ENCODE data around the gene KIAA1755.

KIAA1755 gene

GRCh38 chr20:38197619-38198018 is 62.9 kb downstream of the KIAA1755 start:
- no peaks in the 10 kb centered on the region for H3K9me3 ChIP-seq (ENCODE audit: insufficient read depth, low read depth, low read length)
- H2BK12ac ChIP-seq (ENCODE audit: low read length): no peak overlapping the region
- no peak overlapping the region for H4K12ac ChIP-seq (ENCODE audit: low read depth, low read length)
- H3K18ac ChIP-seq (ENCODE audit: low read length): no peak overlapping the region
- H2AK5ac ChIP-seq (ENCODE audit: low read length): peak overlapping the region; percentile 26
- no peak overlapping the region for H3K4ac ChIP-seq (ENCODE audit: low read depth, low read length)
- H4K91ac ChIP-seq (ENCODE audit: low read depth, low read length): peak overlapping the region; percentile 65
- H4K8ac ChIP-seq (ENCODE audit: low read depth, low read length): no peak overlapping the region
- no peak overlapping the region for H3K23ac ChIP-seq (ENCODE audit: low read length)
- peak overlapping the region; percentile 10 for H2BK5ac ChIP-seq (ENCODE audit: low read depth, low read length, poor library complexity)
- WGBS (ENCODE audit: extremely low coverage, insufficient coverage, insufficient read length): no CpG with 5 or more reads among the region's 1 CpG
- H3K9ac ChIP-seq (ENCODE audit: low read length): no peak overlapping the region
- H3K79me2 ChIP-seq (ENCODE audit: control insufficient read depth, insufficient read depth, low read length, poor library complexity): no peaks in the 10 kb centered on the region
- no peaks in the 10 kb centered on the region for H3K36me3 ChIP-seq (ENCODE audit: control insufficient read depth in 1 of 2, insufficient read depth in 2 of 2, low read length in 2 of 2)
- H3K27ac ChIP-seq (ENCODE audit: low read depth, low read length): peak overlapping the region; percentile 6
- no peak overlapping the region for H3K4me2 ChIP-seq (ENCODE audit: low read length)
- DNase-seq: no peak
- H3K79me1 ChIP-seq (ENCODE audit: low read length): peaks cover 33% of the 10 kb centered on the region
- no peak overlapping the region for H3K4me3 ChIP-seq (ENCODE audit: low read depth, low read length)
- no peak overlapping the region for H2AFZ ChIP-seq (ENCODE audit: insufficient read depth, low read length, poor library complexity)
- H3K14ac ChIP-seq (ENCODE audit: low read length): peak overlapping the region; percentile 59
- H3K4me1 ChIP-seq (ENCODE audit: control insufficient read depth in 1 of 2, insufficient read depth in 2 of 2, low read length in 2 of 2): peaks cover 27 to 32% of the 10 kb centered on the region in 2 experiments
- H2BK120ac ChIP-seq (ENCODE audit: insufficient read depth, low read length, poor library complexity): peak overlapping the region; percentile 50
- H3K27me3 ChIP-seq (ENCODE audit: insufficient read depth, low read length): no peaks in the 10 kb centered on the region

GRCh38 chr20:38197217-38197616 is 63.3 kb downstream of the KIAA1755 start:
- H3K18ac ChIP-seq (ENCODE audit: low read length): no peak overlapping the region
- H3K9ac ChIP-seq (ENCODE audit: low read length): no peak overlapping the region
- H2AK5ac ChIP-seq (ENCODE audit: low read length): no peak overlapping the region
- H3K4me2 ChIP-seq (ENCODE audit: low read length): no peak overlapping the region
- H2BK5ac ChIP-seq (ENCODE audit: low read depth, low read length, poor library complexity): no peak overlapping the region
- peak overlapping the region; percentile 21 for H4K91ac ChIP-seq (ENCODE audit: low read depth, low read length)
- WGBS (ENCODE audit: extremely low coverage, insufficient coverage, insufficient read length): no CpG with 5 or more reads among the region's 5 CpGs
- H3K9me3 ChIP-seq (ENCODE audit: insufficient read depth, low read depth, low read length): no peaks in the 10 kb centered on the region
- no peak overlapping the region for H2AFZ ChIP-seq (ENCODE audit: insufficient read depth, low read length, poor library complexity)
- no peak overlapping the region for H4K8ac ChIP-seq (ENCODE audit: low read depth, low read length)
- H3K36me3 ChIP-seq (ENCODE audit: control insufficient read depth in 1 of 2, insufficient read depth in 2 of 2, low read length in 2 of 2): no peaks in the 10 kb centered on the region
- H3K4me1 ChIP-seq (ENCODE audit: control insufficient read depth in 1 of 2, insufficient read depth in 2 of 2, low read length in 2 of 2): peaks cover 27 to 32% of the 10 kb centered on the region in 2 experiments
- no peak overlapping the region for H3K14ac ChIP-seq (ENCODE audit: low read length)
- H3K79me2 ChIP-seq (ENCODE audit: control insufficient read depth, insufficient read depth, low read length, poor library complexity): no peaks in the 10 kb centered on the region
- peaks cover 32% of the 10 kb centered on the region for H3K79me1 ChIP-seq (ENCODE audit: low read length)
- DNase-seq: peak; percentile 65 to 81
- H3K27me3 ChIP-seq (ENCODE audit: insufficient read depth, low read length): no peaks in the 10 kb centered on the region
- no peak overlapping the region for H2BK12ac ChIP-seq (ENCODE audit: low read length)
- H3K4ac ChIP-seq (ENCODE audit: low read depth, low read length): no peak overlapping the region
- H4K12ac ChIP-seq (ENCODE audit: low read depth, low read length): no peak overlapping the region
- H3K27ac ChIP-seq (ENCODE audit: low read depth, low read length): peak overlapping the region; percentile 34
- H3K23ac ChIP-seq (ENCODE audit: low read length): no peak overlapping the region
- H3K4me3 ChIP-seq (ENCODE audit: low read depth, low read length): no peak overlapping the region
- no peak overlapping the region for H2BK120ac ChIP-seq (ENCODE audit: insufficient read depth, low read length, poor library complexity)

GRCh38 chr20:38196592-38196991 is 63.9 kb downstream of the KIAA1755 start:
- Histone ChIP-seq H2BK5ac (ENCODE audit: low read depth, low read length, poor library complexity) (no peak overlapping the region), H4K91ac (ENCODE audit: low read depth, low read length) (peak overlapping the region; percentile 38), H3K27ac (ENCODE audit: low read depth, low read length) (peak overlapping the region; percentile 34), H2BK120ac (ENCODE audit: insufficient read depth, low read length, poor library complexity) (no peak overlapping the region), H2BK12ac (ENCODE audit: low read length) (peak overlapping the region; percentile 16), H3K4me1 (ENCODE audit: control insufficient read depth in 1 of 2, insufficient read depth in 2 of 2, low read length in 2 of 2) (peaks cover 30 to 31% of the 10 kb centered on the region in 2 experiments), H3K18ac (ENCODE audit: low read length) (no peak overlapping the region), H4K12ac (ENCODE audit: low read depth, low read length) (no peak overlapping the region), H3K23ac (ENCODE audit: low read length) (no peak overlapping the region), H3K9me3 (ENCODE audit: insufficient read depth, low read depth, low read length) (no peaks in the 10 kb centered on the region), H3K9ac (ENCODE audit: low read length) (no peak overlapping the region), H3K79me1 (ENCODE audit: low read length) (peaks cover 35% of the 10 kb centered on the region), H2AFZ (ENCODE audit: insufficient read depth, low read length, poor library complexity) (no peak overlapping the region), H3K79me2 (ENCODE audit: control insufficient read depth, insufficient read depth, low read length, poor library complexity) (no peaks in the 10 kb centered on the region), H3K14ac (ENCODE audit: low read length) (peak overlapping the region; percentile 12), H4K8ac (ENCODE audit: low read depth, low read length) (peak overlapping the region; percentile 9), H3K36me3 (ENCODE audit: control insufficient read depth in 1 of 2, insufficient read depth in 2 of 2, low read length in 2 of 2) (no peaks in the 10 kb centered on the region), H3K4me2 (ENCODE audit: low read length) (no peak overlapping the region), H3K4ac (ENCODE audit: low read depth, low read length) (no peak overlapping the region), H2AK5ac (ENCODE audit: low read length) (no peak overlapping the region), H3K27me3 (ENCODE audit: insufficient read depth, low read length) (no peaks in the 10 kb centered on the region), H3K4me3 (ENCODE audit: low read depth, low read length) (no peak overlapping the region)
- no CpG with 5 or more reads among the region's 5 CpGs for WGBS (ENCODE audit: extremely low coverage, insufficient coverage, insufficient read length)
- peak; percentile 86 to 93 for DNase-seq

GRCh38 chr20:38196076-38196475 is 64.5 kb downstream of the KIAA1755 start:
- no peaks in the 10 kb centered on the region for H3K9me3 ChIP-seq (ENCODE audit: insufficient read depth, low read depth, low read length)
- H3K23ac ChIP-seq (ENCODE audit: low read length): no peak overlapping the region
- no peak overlapping the region for H3K4ac ChIP-seq (ENCODE audit: low read depth, low read length)
- DNase-seq: no peak
- no peak overlapping the region for H4K8ac ChIP-seq (ENCODE audit: low read depth, low read length)
- H2BK5ac ChIP-seq (ENCODE audit: low read depth, low read length, poor library complexity): no peak overlapping the region
- H3K9ac ChIP-seq (ENCODE audit: low read length): no peak overlapping the region
- no peak overlapping the region for H3K4me3 ChIP-seq (ENCODE audit: low read depth, low read length)
- no peak overlapping the region for H3K4me2 ChIP-seq (ENCODE audit: low read length)
- no peaks in the 10 kb centered on the region for H3K27me3 ChIP-seq (ENCODE audit: insufficient read depth, low read length)
- no peaks in the 10 kb centered on the region for H3K79me2 ChIP-seq (ENCODE audit: control insufficient read depth, insufficient read depth, low read length, poor library complexity)
- peak overlapping the region; percentile 12 for H3K14ac ChIP-seq (ENCODE audit: low read length)
- H2BK120ac ChIP-seq (ENCODE audit: insufficient read depth, low read length, poor library complexity): peak overlapping the region; percentile 12
- H4K12ac ChIP-seq (ENCODE audit: low read depth, low read length): no peak overlapping the region
- no peak overlapping the region for H2AK5ac ChIP-seq (ENCODE audit: low read length)
- H3K79me1 ChIP-seq (ENCODE audit: low read length): peaks cover 39% of the 10 kb centered on the region
- H3K4me1 ChIP-seq (ENCODE audit: control insufficient read depth in 1 of 2, insufficient read depth in 2 of 2, low read length in 2 of 2): peaks cover 28 to 32% of the 10 kb centered on the region in 2 experiments
- H2BK12ac ChIP-seq (ENCODE audit: low read length): peak overlapping the region; percentile 16
- H2AFZ ChIP-seq (ENCODE audit: insufficient read depth, low read length, poor library complexity): no peak overlapping the region
- peak overlapping the region; percentile 6 for H3K27ac ChIP-seq (ENCODE audit: low read depth, low read length)
- H3K36me3 ChIP-seq (ENCODE audit: control insufficient read depth in 1 of 2, insufficient read depth in 2 of 2, low read length in 2 of 2): no peaks in the 10 kb centered on the region
- H3K18ac ChIP-seq (ENCODE audit: low read length): no peak overlapping the region
- H4K91ac ChIP-seq (ENCODE audit: low read depth, low read length): peak overlapping the region; percentile 38
- no CpG with 5 or more reads among the region's 4 CpGs for WGBS (ENCODE audit: extremely low coverage, insufficient coverage, insufficient read length)
